Spleen (tissue), 11 donors: ENCODE measurements around the gene WDR55. TPM values are rescaled to one million over a fixed set of nuclear protein-coding genes. Genes with fewer than 3 reads are reported as not detected.

Experiments used
- DNase-seq: peaks from one replicate; pipeline ENCODE4 v3.0.0-alpha.2; 2020
- H3K27ac ChIP-seq, 8 donors: fragments of 200-600 bp; sonication (generic) in 7 of 8; 1 replicate in 4 of 8; 2 replicates in 4 of 8; pipeline versions ENCODE4 v1.5.0 to v1.8.0; 2016 to 2021; ENCODE audit warnings: inconsistent platforms in 4 of 8, mild to moderate bottlenecking in 4 of 8, moderate library complexity in 1 of 8
- H3K27me3 ChIP-seq, 7 donors: fragments of 200-600 bp; sonication (generic) in 6 of 7; replicated peaks in 1 of 7; 1 replicate in 4 of 7; 2 replicates in 3 of 7; pipeline versions ENCODE4 v1.5.0 to v1.8.0; 2016 to 2021; ENCODE audit warnings: inconsistent platforms in 3 of 7, mild to moderate bottlenecking in 1 of 7
- H3K36me3 ChIP-seq, 6 donors: fragments of 200-600 bp; sonication (generic) in 5 of 6; 1 replicate in 4 of 6; 2 replicates in 2 of 6; pipeline versions ENCODE4 v1.5.0 to v1.8.0; 2016 to 2021; ENCODE audit warnings: inconsistent platforms in 2 of 6
- H3K4me1 ChIP-seq, 6 donors: fragments of 200-600 bp; sonication (generic) in 5 of 6; 1 replicate in 3 of 6; 2 replicates in 3 of 6; pipeline versions ENCODE4 v1.5.0 to v1.8.0; 2016 to 2021; ENCODE audit warnings: inconsistent platforms in 3 of 6
- H3K4me3 ChIP-seq, 8 donors: fragments of 200-600 bp; sonication (generic) in 7 of 8; 1 replicate in 4 of 8; 2 replicates in 4 of 8; pipeline versions ENCODE4 v1.5.0 to v1.8.0; 2016 to 2021; ENCODE audit warnings: inconsistent platforms in 4 of 8, mild to moderate bottlenecking in 4 of 8, moderate library complexity in 2 of 8
- H3K9me3 ChIP-seq, 8 donors: fragments of 200-600 bp; sonication (generic) in 7 of 8; 1 replicate in 4 of 8; 2 replicates in 4 of 8; pipeline versions ENCODE4 v1.5.0 to v1.8.0; 2016 to 2021; ENCODE audit warnings: inconsistent platforms in 4 of 8
- CTCF ChIP-seq, 11 experiments: fragments of 200-600 bp in 7 of 11; fragments of 450-650 bp in 4 of 11; sonication (generic) in 4 of 11; IDR thresholded peaks in 8 of 11; conservative IDR thresholded peaks in 3 of 11; 1 replicate in 7 of 11; 2 replicates in 4 of 11; pipeline versions ENCODE4 v1.4.0 to v1.8.0; 2016 to 2021; ENCODE audit warnings: antibody characterized with exemption in 11 of 11, inconsistent platforms in 4 of 11, mild to moderate bottlenecking in 1 of 11
- POLR2A ChIP-seq, 3 donors: fragments of 450-650 bp; IDR thresholded peaks; one replicate each; pipeline ENCODE4 v1.5.1; 2017; ENCODE audit warnings: antibody characterized with exemption in 3 of 3, mild to moderate bottlenecking in 1 of 3
- POLR2AphosphoS5 ChIP-seq, 3 donors: sonication (generic); formaldehyde crosslinking; IDR thresholded peaks; one replicate each; pipeline ENCODE4 v1.5.1; 2017; ENCODE audit warnings: antibody characterized with exemption in 3 of 3
- WGBS, 5 donors: extraction: QIAGEN DNeasy Blood & Tissue Kit in 3 of 5; methylation state at CpG; one replicate each; pipeline versions ENCODE4 v1.1.5 to v1.1.7; 2013 to 2018; 5-methylcytosine and 5-hydroxymethylcytosine counted together
- intact Hi-C: fragments of 100-400 bp; cut with DNase I; formaldehyde crosslinking; loops from one replicate; pipeline ENCODE4 v1.15.0; 2023; ENCODE audit warnings: low total_unique reads
- polyA plus RNA-seq, 3 donors: library from polyadenylated mRNA; stranded (reverse); fragments of 200-250 nt; gene quantifications; one replicate each; pipeline ENCODE4 v1.2.1, GENCODE V29; 2013
- total RNA-seq, 7 donors: library from RNA; depleted of rRNA in 3 of 7; stranded (reverse); fragments of >200 nt in 3 of 7; fragmentation: NEBNext Ultra II Directional in 4 of 7; extraction: Animal tissue kit (Norgen Biotek cat#: 25700) in 4 of 7; gene quantifications; one replicate each; pipeline versions ENCODE4 v1.1.0 to v1.2.1, GENCODE V29; 2016 to 2021
- donor health status: healthy with polysubstance abuse.
- donor health status: DM: no; HTN: no; CAD: no; lungs with moderate emphysema.
- donor health status: DM: no; HTN: no; CAD: no.
- donor health status: Bipolar disorder and iron deficiency.
- donor health status: healthy.
- donor health status: DM: no; HTN: no; CAD: no.
- donor health status: DM: yes; HTN: yes; CAD: no.

The WDR55 gene
- total and polyA plus RNA-seq, 10 donors = 14.2 to 30.8 (median 24.8) TPM

GRCh38 chr5:140673187-140673976, 8.7 kb downstream of the WDR55 start, which contains the start of gene DND1:
Gene DND1, minus strand, starts transcription at chr5:140673576. Its CDS starts 34 bp downstream, at chr5:140673542.
- 92 to 97% (median 93%) methylated on average over 39 to 45 of the region's 45 CpGs for WGBS, 5 donors

GRCh38 chr5:140674211-140674610, 9.5 kb downstream of the WDR55 start:
- intact Hi-C loops = no loop called here
- H3K4me3 ChIP-seq = no peak overlapping the region
- H3K9me3 ChIP-seq = no peaks in the 10 kb centered on the region
- peaks cover 0 to 100% (median 92%) of the 10 kb centered on the region in 6 donors for H3K36me3 ChIP-seq
- DNase-seq = no peak
- H3K27ac ChIP-seq = no peak overlapping the region
- no peak for TF ChIP-seq POLR2A (IDR thresholded peaks at IDR 0.05)
- no peak for TF ChIP-seq CTCF (IDR thresholded peaks at IDR 0.05 in 8 of 11, conservative IDR thresholded peaks at IDR 0.05 in 3 of 11)
- TF ChIP-seq POLR2AphosphoS5 (IDR thresholded peaks at IDR 0.05) = no peak
- no peaks in the 10 kb centered on the region for H3K27me3 ChIP-seq
- 68 to 91% (median 80%) methylated on average over 2 of the region's 2 CpGs for WGBS, 5 donors
- no peaks in the 10 kb centered on the region for H3K4me1 ChIP-seq

More at GRCh38 chr5:140673187-140673976, 8.7 kb downstream of the WDR55 start, which contains the start of gene DND1:
- Histone ChIP-seq H3K4me3 (peak within 1 kb of the TSS in 2 of 8 donors; percentile 29 to 41), H3K27ac (no peak within 1 kb of the TSS), H3K36me3 (peaks cover 0 to 100% (median 94%) of the 10 kb centered on the region in 6 donors), H3K4me1 (no peaks in the 10 kb centered on the region), H3K9me3 (no peaks in the 10 kb centered on the region), H3K27me3 (no peaks in the 10 kb centered on the region)
- no peak for DNase-seq
- TF ChIP-seq POLR2AphosphoS5 (IDR thresholded peaks at IDR 0.05) (peak in 2 of 3 donors; percentile 6 to 72), CTCF (IDR thresholded peaks at IDR 0.05 in 8 of 11, conservative IDR thresholded peaks at IDR 0.05 in 3 of 11) (no peak)
- intact Hi-C loops = no loop called here

DNA sequence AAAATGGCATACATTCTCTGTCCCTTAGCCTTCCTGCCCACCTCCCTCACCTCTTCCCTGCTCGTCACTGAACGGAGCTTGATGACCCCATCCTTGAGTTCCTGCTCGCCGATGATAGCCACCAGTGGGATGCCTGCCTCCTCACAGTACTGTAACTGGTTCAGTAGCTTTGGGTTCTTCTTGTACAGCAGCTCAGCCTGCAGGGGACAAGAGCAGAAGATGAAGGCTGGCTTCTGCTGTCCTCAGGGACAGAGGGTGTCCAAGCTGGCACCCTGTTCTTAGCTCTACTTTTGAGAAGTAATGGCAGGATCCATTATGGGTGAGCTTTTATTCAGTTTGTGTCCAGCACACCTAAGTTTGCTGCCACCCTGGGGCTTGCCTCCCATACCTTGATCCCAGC, 9.9 kb downstream of the WDR55 start:
- no peak for TF ChIP-seq CTCF (IDR thresholded peaks at IDR 0.05 in 8 of 11, conservative IDR thresholded peaks at IDR 0.05 in 3 of 11)
- TF ChIP-seq POLR2AphosphoS5 (IDR thresholded peaks at IDR 0.05) = no peak
- TF ChIP-seq POLR2A (IDR thresholded peaks at IDR 0.05) = no peak
- intact Hi-C loops = no loop called here
- Histone ChIP-seq H3K4me3 (no peak overlapping the region), H3K27ac (no peak overlapping the region), H3K9me3 (no peaks in the 10 kb centered on the region), H3K36me3 (peaks cover 0 to 100% (median 92%) of the 10 kb centered on the region in 6 donors), H3K27me3 (no peaks in the 10 kb centered on the region), H3K4me1 (no peaks in the 10 kb centered on the region)
- WGBS, 5 donors = 92 to 98% (median 95%) methylated on average over 4 of the region's 4 CpGs
- DNase-seq = no peak

- intact Hi-C loops = no loop called here
- no peaks in the 10 kb centered on the region for H3K4me1 ChIP-seq
- DNase-seq = no peak
- H3K4me3 ChIP-seq = no peak overlapping the region
- 77 to 93% (median 91%) methylated on average over 3 of the region's 3 CpGs for WGBS, 5 donors
- H3K9me3 ChIP-seq = no peaks in the 10 kb centered on the region
- no peak overlapping the region for H3K27ac ChIP-seq
- H3K36me3 ChIP-seq = peaks cover 4 to 100% (median 84%) of the 10 kb centered on the region in 6 donors
- TF ChIP-seq CTCF (IDR thresholded peaks at IDR 0.05 in 8 of 11, conservative IDR thresholded peaks at IDR 0.05 in 3 of 11) (no peak), POLR2AphosphoS5 (IDR thresholded peaks at IDR 0.05) (no peak), POLR2A (IDR thresholded peaks at IDR 0.05) (no peak)
- no peaks in the 10 kb centered on the region for H3K27me3 ChIP-seq
Observed at GRCh38 chr5:140677947-140678346, 13.2 kb downstream of the WDR55 start.
